ENCODE data around the gene COL6A2. TPM values are rescaled to one million over a fixed set of nuclear protein-coding genes. Genes with fewer than 3 reads are reported as not detected.

COL6A2 gene
- polyA plus RNA-seq, 1 of the 3 experiments (the other 2 are of a cell fraction), result 108 TPM

DNA sequence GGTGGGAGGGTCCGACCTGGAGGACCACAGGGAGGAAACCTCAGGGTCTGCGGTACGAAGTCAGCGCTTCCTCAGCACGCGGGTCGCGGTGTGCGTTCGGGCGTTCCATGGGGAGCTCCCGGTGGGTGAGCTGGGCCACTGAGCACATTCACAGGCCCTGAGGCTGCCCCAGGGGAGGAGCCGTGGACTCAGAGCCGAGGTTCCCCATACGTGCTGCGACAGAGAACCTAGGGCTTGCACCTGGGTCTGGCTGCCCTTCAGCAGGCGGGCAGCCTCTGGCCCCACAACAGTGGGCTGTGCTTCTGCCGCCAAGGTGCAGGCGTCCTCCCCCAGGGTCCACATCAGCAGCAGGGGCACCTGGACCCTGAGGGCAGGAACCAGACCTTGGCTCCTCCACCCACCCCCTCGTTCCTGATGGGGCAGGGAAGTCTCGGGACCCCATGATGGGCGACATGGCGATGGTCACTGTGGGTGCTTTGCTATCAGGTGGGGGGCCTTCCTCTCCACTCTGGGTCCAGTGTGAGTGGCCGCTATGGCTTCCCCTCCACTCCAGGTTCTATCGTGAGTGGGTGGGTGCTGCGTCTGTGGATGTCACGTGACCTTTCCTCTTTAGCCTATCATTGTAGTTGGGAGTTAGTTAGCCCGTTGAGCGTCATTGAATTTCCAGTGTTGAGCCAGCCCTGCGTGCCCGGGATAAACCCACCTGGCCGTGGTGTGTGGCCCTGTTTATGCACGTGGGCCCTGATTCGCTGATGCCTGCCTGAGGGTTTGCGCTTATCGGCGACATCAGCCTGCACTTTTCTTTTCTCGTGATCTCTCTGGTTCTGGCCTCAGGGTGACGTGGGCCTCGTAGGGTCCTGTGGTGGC lies 29.6 kb downstream of the COL6A2 start:
- ChIA-PET POLR2A (interaction anchor here (1.0 to 1.9 kb wide), 4 partner anchors 16 to 156 kb away, joined by 7 to 10 read pairs (median 9); no protein-coding TSS in a partner anchor), CTCF (interaction anchor here (0.7 to 3.4 kb wide), 4 partner anchors 10 to 155 kb away, joined by 3 to 28 read pairs (median 9); no protein-coding TSS in a partner anchor)
- no peaks in the 10 kb centered on the region for H3K9me3 ChIP-seq
- H3K36me3 ChIP-seq (replicated peaks in 1 of 2; ENCODE audit: control insufficient read depth in 1 of 2, insufficient read depth in 2 of 2, low read length in 1 of 2), result peaks cover 0 to 15% of the 10 kb centered on the region in 2 experiments
- no peaks in the 10 kb centered on the region for H3K79me2 ChIP-seq (ENCODE audit: insufficient read depth)
- TF ChIP-seq GABPA (IDR thresholded peaks at IDR 0.05; ENCODE audit: low read depth) (no peak), RCOR1 (IDR thresholded peaks at IDR 0.05; ENCODE audit: low read length) (no peak), FOXJ3 (CRISPR knock-in tag; IDR thresholded peaks at IDR 0.05) (no peak), RAD21 (IDR thresholded peaks at IDR 0.05; ENCODE audit: low read length) (no peak), NFIC (IDR thresholded peaks at IDR 0.05; ENCODE audit: borderline replicate concordance) (no peak), SIN3A (IDR thresholded peaks at IDR 0.05; ENCODE audit: borderline replicate concordance, low read depth, low read length) (no peak), NRF1 (IDR thresholded peaks at IDR 0.05; ENCODE audit: low read depth, low read length) (no peak), IRF3 (IDR thresholded peaks at IDR 0.05; ENCODE audit: low read depth, low read length) (no peak), RFX5 (IDR thresholded peaks at IDR 0.05; ENCODE audit: low read length) (no peak), EZH2phosphoT487 (IDR thresholded peaks at IDR 0.05; ENCODE audit: borderline replicate concordance, low read depth) (no peak), USF1 (IDR thresholded peaks at IDR 0.05; ENCODE audit: borderline replicate concordance, low read depth) (no peak)
- TF ChIP-seq, protein P1, sequence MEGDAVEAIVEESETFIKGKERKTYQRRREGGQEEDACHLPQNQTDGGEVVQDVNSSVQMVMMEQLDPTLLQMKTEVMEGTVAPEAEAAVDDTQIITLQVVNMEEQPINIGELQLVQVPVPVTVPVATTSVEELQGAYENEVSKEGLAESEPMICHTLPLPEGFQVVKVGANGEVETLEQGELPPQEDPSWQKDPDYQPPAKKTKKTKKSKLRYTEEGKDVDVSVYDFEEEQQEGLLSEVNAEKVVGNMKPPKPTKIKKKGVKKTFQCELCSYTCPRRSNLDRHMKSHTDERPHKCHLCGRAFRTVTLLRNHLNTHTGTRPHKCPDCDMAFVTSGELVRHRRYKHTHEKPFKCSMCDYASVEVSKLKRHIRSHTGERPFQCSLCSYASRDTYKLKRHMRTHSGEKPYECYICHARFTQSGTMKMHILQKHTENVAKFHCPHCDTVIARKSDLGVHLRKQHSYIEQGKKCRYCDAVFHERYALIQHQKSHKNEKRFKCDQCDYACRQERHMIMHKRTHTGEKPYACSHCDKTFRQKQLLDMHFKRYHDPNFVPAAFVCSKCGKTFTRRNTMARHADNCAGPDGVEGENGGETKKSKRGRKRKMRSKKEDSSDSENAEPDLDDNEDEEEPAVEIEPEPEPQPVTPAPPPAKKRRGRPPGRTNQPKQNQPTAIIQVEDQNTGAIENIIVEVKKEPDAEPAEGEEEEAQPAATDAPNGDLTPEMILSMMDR (IDR thresholded peaks at IDR 0.05), result no peak
- no peak overlapping the region for H3K4me3 ChIP-seq (ENCODE audit: low read depth in 2 of 2, low read length in 1 of 2)
- H2AFZ ChIP-seq (ENCODE audit: low read depth), result no peak overlapping the region
- H3K4me1 ChIP-seq (ENCODE audit: control insufficient read depth in 1 of 2, insufficient read depth in 2 of 2, low read depth in 1 of 2, low read length in 1 of 2), result peaks cover 0 to 41% of the 10 kb centered on the region in 2 experiments; a peak in 1 of 4 replicates
- H4K20me1 ChIP-seq (ENCODE audit: insufficient read depth), result no peaks in the 10 kb centered on the region
- H3K27ac ChIP-seq (ENCODE audit: low read depth in 2 of 2, low read length in 1 of 2), result peak overlapping the region in 1 of 2 experiments; percentile 94; a peak in 2 of 4 replicates
- no peak overlapping the region for H3K4me2 ChIP-seq
- 93% methylated on average over 13 of the region's 40 CpGs for WGBS (ENCODE audit: low lambda C conversion rate)
- no peak for DNase-seq
- H3K9me2 ChIP-seq, result no peaks in the 10 kb centered on the region
- no peaks in the 10 kb centered on the region for H3F3A ChIP-seq (replicated peaks; ENCODE audit: insufficient read depth)
- no peaks in the 10 kb centered on the region for H3K27me3 ChIP-seq (ENCODE audit: insufficient read depth)
- no peak overlapping the region for H3K9ac ChIP-seq

Measured in SK-N-SH (cell line).